K562 (cell line): Measurements from ENCODE around the gene UCHL5. TPM values are rescaled to one million over a fixed set of nuclear protein-coding genes. Genes with fewer than 3 reads are reported as not detected.
A peak's percentile ranks its signal among the peaks of the same experiment; 100 is the strongest.

Experiments
- BMI1 ChIP-seq: fragments of 150-350 bp; IDR thresholded peaks from 2 replicates; pipeline ENCODE4 v1.6.1; 2014; ENCODE audit warnings: low read length
- GABPB1 ChIP-seq: sonication (generic); formaldehyde crosslinking; IDR thresholded peaks from 2 replicates; pipeline ENCODE4 v1.8.0; 2022; ENCODE audit warnings: mild to moderate bottlenecking, missing genetic modification reagents
- GATAD2B ChIP-seq: fragments of 450-650 bp; IDR thresholded peaks from 2 replicates; pipeline ENCODE4 v1.6.1; 2017; ENCODE audit warnings: mild to moderate bottlenecking, borderline replicate concordance
- JUND ChIP-seq, 2 experiments: IDR thresholded peaks; 2 replicates in 1 of 2; 3 replicates in 1 of 2; pipeline ENCODE4 v1.6.1; 2011; ENCODE audit warnings: borderline replicate concordance in 2 of 2, low read depth in 2 of 2, low read length in 2 of 2, improper control_type of control experiment in 1 of 2, missing biosample characterization in 1 of 2, missing genetic modification characterization in 1 of 2, missing genetic modification reagents in 1 of 2
- MAFG ChIP-seq: fragments of 450-650 bp; conservative IDR thresholded peaks from 2 replicates; pipeline ENCODE4 v1.6.1; 2016; ENCODE audit warnings: missing genetic modification characterization, missing compliant biosample characterization
- NBN ChIP-seq: fragments of 450-650 bp; IDR thresholded peaks from 2 replicates; pipeline ENCODE4 v1.6.1; 2016; ENCODE audit warnings: low read depth, mild to moderate bottlenecking
- NFE2 ChIP-seq: IDR thresholded peaks from 2 replicates; pipeline ENCODE4 v1.6.1; 2014; ENCODE audit warnings: antibody characterized with exemption, low read depth
- RFX5 ChIP-seq: IDR thresholded peaks from 2 replicates; pipeline ENCODE4 v1.6.1; 2011; ENCODE audit warnings: low read depth, mild to moderate bottlenecking, improper control_type of control experiment, low read length
- SMC3 ChIP-seq: conservative IDR thresholded peaks from 2 replicates; pipeline ENCODE4 v1.6.1; 2011; ENCODE audit warnings: low read depth, low read length, improper control_type of control experiment; ENCODE audit not compliant: insufficient read depth
- SREBF1 ChIP-seq: fragments of 150-350 bp; IDR thresholded peaks from 2 replicates; pipeline ENCODE4 v1.6.1; 2014; ENCODE audit warnings: antibody characterized with exemption, low read depth, low read length, borderline replicate concordance
- ZNF197 ChIP-seq: fragments of 200-800 bp; sonication (Bioruptor generic); IDR thresholded peaks from 2 replicates; pipeline ENCODE4 v1.6.1; 2016; ENCODE audit warnings: low read depth, missing genetic modification characterization, missing compliant biosample characterization
- ZNF316 ChIP-seq: fragments of 450-650 bp; IDR thresholded peaks from 2 replicates; pipeline ENCODE4 v1.6.1; 2016
- polyA plus RNA-seq, 8 experiments: library from polyadenylated mRNA; depleted of rRNA in 4 of 8; stranded (reverse) in 5 of 8; unstranded in 3 of 8; fragments of >200 nt; fragmentation: Nextera tagmentation in 2 of 8; fragmentation: Illumina TruSeq in 1 of 8; extraction: Ambion mirVana in 2 of 8; extraction: Trizol in 1 of 8; gene quantifications; 2 replicates each; pipeline versions ENCODE4 v1.2.1 to v1.2.3, GENCODE V29; 2011 to 2014; ENCODE audit warnings: inconsistent platforms in 1 of 8, missing spikeins in 1 of 8
- total RNA-seq, 7 experiments: library from RNA; depleted of rRNA in 6 of 7; stranded (reverse); fragments of >200 nt in 6 of 7; fragmentation: Illumina TruSeq in 2 of 7; extraction: Trizol in 2 of 7; gene quantifications; 2 replicates each; pipeline versions ENCODE4 v1.2.1 to v1.2.3, GENCODE V29; 2011 to 2021; ENCODE audit warnings: low replicate concordance in 1 of 7
- TF ChIP-seq, protein P1 (sequence below), 2 experiments: fragments of 450-650 bp in 1 of 2; sonication (generic) in 1 of 2; formaldehyde crosslinking in 1 of 2; IDR thresholded peaks in 1 of 2; conservative IDR thresholded peaks in 1 of 2; 2 replicates each; pipeline versions ENCODE4 v1.6.1 to v1.8.1; 2016 to 2023; ENCODE audit warnings: mild to moderate bottlenecking in 2 of 2, moderate library complexity in 2 of 2, inconsistent platforms in 1 of 2, missing genetic modification reagents in 1 of 2
- TF ChIP-seq, protein P2 (sequence below): fragments of 450-650 bp; IDR thresholded peaks from 2 replicates; pipeline ENCODE4 v1.6.1; 2017; ENCODE audit warnings: antibody characterized with exemption, mild to moderate bottlenecking
- TF ChIP-seq, protein P3 (sequence below), 2 experiments: fragments of 450-650 bp; conservative IDR thresholded peaks; 2 replicates each; pipeline ENCODE4 v1.6.1; 2017; ENCODE audit warnings: mild to moderate bottlenecking in 2 of 2, moderate library complexity in 2 of 2
- TF ChIP-seq, protein P4 (sequence below): fragments of 250-450 bp; sonication (Bioruptor Pico); IDR thresholded peaks from 2 replicates; pipeline ENCODE4 v1.5.1; 2021; ENCODE audit warnings: mild to moderate bottlenecking
- TF ChIP-seq, protein P5 (sequence below): fragments of 200-800 bp; sonication (Bioruptor generic); IDR thresholded peaks from 2 replicates; pipeline ENCODE4 v1.6.1; 2017; ENCODE audit warnings: missing genetic modification characterization, missing compliant biosample characterization

UCHL5 gene
- total and polyA plus RNA-seq, 9 of the 15 experiments (the other 6 are each of a cell fraction or from before 2014, with no cell fraction given): 61.0 to 206 (median 122) TPM

DNA sequence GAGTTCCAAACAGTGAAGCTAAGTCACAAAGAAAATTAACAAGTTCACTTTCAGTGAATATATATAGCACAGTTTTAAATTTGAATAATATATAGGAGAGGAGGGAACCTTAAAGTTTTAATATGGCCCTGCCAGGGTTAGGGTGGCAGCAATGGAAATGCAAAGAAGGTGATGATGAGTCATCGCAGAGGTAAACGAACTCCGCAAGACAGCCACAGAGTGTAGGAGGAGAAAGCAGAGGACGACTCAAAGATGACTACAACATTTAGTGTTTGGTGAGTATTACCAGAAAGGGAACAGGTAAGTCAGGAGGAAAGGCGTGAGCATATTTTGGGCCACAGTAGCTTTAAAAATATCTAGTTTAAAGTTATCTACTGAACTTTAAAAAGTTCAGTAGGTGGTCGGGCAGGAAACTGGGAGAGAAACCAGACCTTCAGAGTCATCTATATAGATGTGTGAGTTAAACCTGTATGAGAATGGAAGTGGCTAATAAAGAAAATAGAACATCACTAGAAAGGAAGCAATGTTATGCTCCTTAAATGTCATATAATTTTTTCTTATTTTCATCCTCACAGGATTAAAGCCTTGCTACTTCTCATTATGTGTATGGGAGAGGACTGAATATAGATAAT is 75.7 kb downstream of the UCHL5 start (continued):
- TF ChIP-seq, protein P1, sequence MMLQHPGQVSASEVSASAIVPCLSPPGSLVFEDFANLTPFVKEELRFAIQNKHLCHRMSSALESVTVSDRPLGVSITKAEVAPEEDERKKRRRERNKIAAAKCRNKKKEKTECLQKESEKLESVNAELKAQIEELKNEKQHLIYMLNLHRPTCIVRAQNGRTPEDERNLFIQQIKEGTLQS (IDR thresholded peaks at IDR 0.05): peak; percentile 85
- TF ChIP-seq, protein P1 (CRISPR knock-in tag; conservative IDR thresholded peaks at IDR 0.05): no peak
- TF ChIP-seq, protein P2, sequence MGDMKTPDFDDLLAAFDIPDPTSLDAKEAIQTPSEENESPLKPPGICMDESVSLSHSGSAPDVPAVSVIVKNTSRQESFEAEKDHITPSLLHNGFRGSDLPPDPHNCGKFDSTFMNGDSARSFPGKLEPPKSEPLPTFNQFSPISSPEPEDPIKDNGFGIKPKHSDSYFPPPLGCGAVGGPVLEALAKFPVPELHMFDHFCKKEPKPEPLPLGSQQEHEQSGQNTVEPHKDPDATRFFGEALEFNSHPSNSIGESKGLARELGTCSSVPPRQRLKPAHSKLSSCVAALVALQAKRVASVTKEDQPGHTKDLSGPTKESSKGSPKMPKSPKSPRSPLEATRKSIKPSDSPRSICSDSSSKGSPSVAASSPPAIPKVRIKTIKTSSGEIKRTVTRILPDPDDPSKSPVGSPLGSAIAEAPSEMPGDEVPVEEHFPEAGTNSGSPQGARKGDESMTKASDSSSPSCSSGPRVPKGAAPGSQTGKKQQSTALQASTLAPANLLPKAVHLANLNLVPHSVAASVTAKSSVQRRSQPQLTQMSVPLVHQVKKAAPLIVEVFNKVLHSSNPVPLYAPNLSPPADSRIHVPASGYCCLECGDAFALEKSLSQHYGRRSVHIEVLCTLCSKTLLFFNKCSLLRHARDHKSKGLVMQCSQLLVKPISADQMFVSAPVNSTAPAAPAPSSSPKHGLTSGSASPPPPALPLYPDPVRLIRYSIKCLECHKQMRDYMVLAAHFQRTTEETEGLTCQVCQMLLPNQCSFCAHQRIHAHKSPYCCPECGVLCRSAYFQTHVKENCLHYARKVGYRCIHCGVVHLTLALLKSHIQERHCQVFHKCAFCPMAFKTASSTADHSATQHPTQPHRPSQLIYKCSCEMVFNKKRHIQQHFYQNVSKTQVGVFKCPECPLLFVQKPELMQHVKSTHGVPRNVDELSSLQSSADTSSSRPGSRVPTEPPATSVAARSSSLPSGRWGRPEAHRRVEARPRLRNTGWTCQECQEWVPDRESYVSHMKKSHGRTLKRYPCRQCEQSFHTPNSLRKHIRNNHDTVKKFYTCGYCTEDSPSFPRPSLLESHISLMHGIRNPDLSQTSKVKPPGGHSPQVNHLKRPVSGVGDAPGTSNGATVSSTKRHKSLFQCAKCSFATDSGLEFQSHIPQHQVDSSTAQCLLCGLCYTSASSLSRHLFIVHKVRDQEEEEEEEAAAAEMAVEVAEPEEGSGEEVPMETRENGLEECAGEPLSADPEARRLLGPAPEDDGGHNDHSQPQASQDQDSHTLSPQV: 0 out of 2 replicates have a peak, but pooled peaks have one; percentile 14
- TF ChIP-seq NFE2 (peak; percentile 16; the same call in 1 of the 2 replicates), GATAD2B (no peak), RFX5 (no peak), SMC3 (no peak), JUND (IDR thresholded peaks at IDR 0.05; ENCODE audit: borderline replicate concordance, low read depth, low read length) (peak; percentile 77), JUND (tag; IDR thresholded peaks at IDR 0.05; ENCODE audit: borderline replicate concordance, low read depth, low read length) (peak; percentile 55; the same call in 2 of the 3 replicates), ZNF316 (0 out of 2 replicates have a peak, but pooled peaks have one; percentile 31), MAFG (tag) (no peak), SREBF1 (no peak), ZNF197 (CRISPR knock-in tag) (no peak), NBN (no peak), GABPB1 (CRISPR knock-in tag) (no peak), BMI1 (no peak)
- TF ChIP-seq, protein P3, sequence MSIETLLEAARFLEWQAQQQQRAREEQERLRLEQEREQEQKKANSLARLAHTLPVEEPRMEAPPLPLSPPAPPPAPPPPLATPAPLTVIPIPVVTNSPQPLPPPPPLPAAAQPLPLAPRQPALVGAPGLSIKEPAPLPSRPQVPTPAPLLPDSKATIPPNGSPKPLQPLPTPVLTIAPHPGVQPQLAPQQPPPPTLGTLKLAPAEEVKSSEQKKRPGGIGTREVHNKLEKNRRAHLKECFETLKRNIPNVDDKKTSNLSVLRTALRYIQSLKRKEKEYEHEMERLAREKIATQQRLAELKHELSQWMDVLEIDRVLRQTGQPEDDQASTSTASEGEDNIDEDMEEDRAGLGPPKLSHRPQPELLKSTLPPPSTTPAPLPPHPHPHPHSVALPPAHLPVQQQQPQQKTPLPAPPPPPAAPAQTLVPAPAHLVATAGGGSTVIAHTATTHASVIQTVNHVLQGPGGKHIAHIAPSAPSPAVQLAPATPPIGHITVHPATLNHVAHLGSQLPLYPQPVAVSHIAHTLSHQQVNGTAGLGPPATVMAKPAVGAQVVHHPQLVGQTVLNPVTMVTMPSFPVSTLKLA (conservative IDR thresholded peaks at IDR 0.05): no peak
- TF ChIP-seq, protein P4, sequence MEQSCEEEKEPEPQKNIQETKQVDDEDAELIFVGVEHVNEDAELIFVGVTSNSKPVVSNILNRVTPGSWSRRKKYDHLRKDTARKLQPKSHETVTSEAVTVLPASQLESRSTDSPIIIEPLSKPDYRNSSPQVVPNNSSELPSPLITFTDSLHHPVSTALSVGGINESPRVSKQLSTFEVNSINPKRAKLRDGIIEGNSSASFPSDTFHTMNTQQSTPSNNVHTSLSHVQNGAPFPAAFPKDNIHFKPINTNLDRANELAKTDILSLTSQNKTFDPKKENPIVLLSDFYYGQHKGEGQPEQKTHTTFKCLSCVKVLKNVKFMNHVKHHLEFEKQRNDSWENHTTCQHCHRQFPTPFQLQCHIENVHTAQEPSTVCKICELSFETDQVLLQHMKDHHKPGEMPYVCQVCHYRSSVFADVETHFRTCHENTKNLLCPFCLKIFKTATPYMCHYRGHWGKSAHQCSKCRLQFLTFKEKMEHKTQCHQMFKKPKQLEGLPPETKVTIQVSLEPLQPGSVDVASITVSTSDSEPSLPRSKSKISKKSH (CRISPR knock-in tag): no peak
- TF ChIP-seq, protein P5, sequence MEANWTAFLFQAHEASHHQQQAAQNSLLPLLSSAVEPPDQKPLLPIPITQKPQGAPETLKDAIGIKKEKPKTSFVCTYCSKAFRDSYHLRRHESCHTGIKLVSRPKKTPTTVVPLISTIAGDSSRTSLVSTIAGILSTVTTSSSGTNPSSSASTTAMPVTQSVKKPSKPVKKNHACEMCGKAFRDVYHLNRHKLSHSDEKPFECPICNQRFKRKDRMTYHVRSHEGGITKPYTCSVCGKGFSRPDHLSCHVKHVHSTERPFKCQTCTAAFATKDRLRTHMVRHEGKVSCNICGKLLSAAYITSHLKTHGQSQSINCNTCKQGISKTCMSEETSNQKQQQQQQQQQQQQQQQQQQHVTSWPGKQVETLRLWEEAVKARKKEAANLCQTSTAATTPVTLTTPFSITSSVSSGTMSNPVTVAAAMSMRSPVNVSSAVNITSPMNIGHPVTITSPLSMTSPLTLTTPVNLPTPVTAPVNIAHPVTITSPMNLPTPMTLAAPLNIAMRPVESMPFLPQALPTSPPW (CRISPR knock-in tag): no peak
